HepG2 (cell line): ENCODE results near the gene SPIB. TPM values are rescaled to one million over a fixed set of nuclear protein-coding genes. Genes with fewer than 3 reads are reported as not detected.
A peak's percentile ranks its signal among the peaks of the same experiment; 100 is the strongest.

ENCODE experiments used
- AGO2 ChIP-seq: fragments of 200-400 bp; formaldehyde crosslinking; optimal IDR thresholded peaks from 2 replicates; pipeline ENCODE3; 2017; ENCODE audit warnings: mild to moderate bottlenecking, low read depth, low read length, moderate library complexity
- ERF ChIP-seq: IDR thresholded peaks from 2 replicates; pipeline ENCODE4 v1.6.1; 2018; ENCODE audit warnings: missing biosample characterization, missing genetic modification reagents
- HNF4A ChIP-seq: sonication (generic); formaldehyde crosslinking; IDR thresholded peaks from 2 replicates; pipeline ENCODE4 v1.4.0; 2020; ENCODE audit warnings: missing genetic modification reagents
- IRX3 ChIP-seq: sonication (generic); formaldehyde crosslinking; IDR thresholded peaks from 2 replicates; pipeline ENCODE4 v1.8.1; 2023; ENCODE audit warnings: mild to moderate bottlenecking, low read depth, missing genetic modification reagents, borderline replicate concordance
- NFKBIZ ChIP-seq: IDR thresholded peaks from 2 replicates; pipeline ENCODE4 v1.6.1; 2018; ENCODE audit warnings: missing genetic modification reagents, missing compliant biosample characterization
- ONECUT2 ChIP-seq: sonication (generic); formaldehyde crosslinking; IDR thresholded peaks from 2 replicates; pipeline ENCODE4 v1.4.0; 2020; ENCODE audit warnings: missing genetic modification reagents
- RXRA ChIP-seq: sonication (generic); formaldehyde crosslinking; IDR thresholded peaks from 2 replicates; pipeline ENCODE4 v1.5.1; 2020; ENCODE audit warnings: missing genetic modification reagents
- SALL1 ChIP-seq: sonication (generic); formaldehyde crosslinking; IDR thresholded peaks from 2 replicates; pipeline ENCODE4 v1.8.0; 2022; ENCODE audit warnings: mild to moderate bottlenecking, missing genetic modification reagents
- TBL1XR1 ChIP-seq: fragments of 150-350 bp; IDR thresholded peaks from 2 replicates; pipeline ENCODE4 v1.6.1; 2014; ENCODE audit warnings: borderline replicate concordance, low read length; ENCODE audit not compliant: partially characterized antibody
- TBP ChIP-seq: sonication (generic); formaldehyde crosslinking; IDR thresholded peaks from 2 replicates; pipeline ENCODE4 v1.5.0; 2020; ENCODE audit warnings: missing genetic modification reagents
- TBX2 ChIP-seq: sonication (generic); formaldehyde crosslinking; IDR thresholded peaks from 2 replicates; pipeline ENCODE4 v1.5.0; 2020; ENCODE audit warnings: missing genetic modification reagents, mild to moderate bottlenecking, borderline replicate concordance
- TEAD3 ChIP-seq: optimal IDR thresholded peaks from 2 replicates; pipeline ENCODE3; 2016; ENCODE audit warnings: borderline replicate concordance
- ZEB1 ChIP-seq: IDR thresholded peaks from 2 replicates; pipeline ENCODE4 v1.6.1; 2012; ENCODE audit warnings: mild to moderate bottlenecking, low read depth, inconsistent platforms; ENCODE audit not compliant: insufficient replicate concordance
- ZFP36L1 ChIP-seq: sonication (generic); formaldehyde crosslinking; IDR thresholded peaks from 2 replicates; pipeline ENCODE4 v1.8.0; 2022; ENCODE audit warnings: mild to moderate bottlenecking, missing genetic modification reagents, moderate library complexity
- ZMYM3 ChIP-seq: sonication (generic); formaldehyde crosslinking; IDR thresholded peaks from 2 replicates; pipeline ENCODE4 v1.5.1; 2020; ENCODE audit warnings: mild to moderate bottlenecking, missing genetic modification reagents
- ZNF207 ChIP-seq: fragments of 450-650 bp; IDR thresholded peaks from 2 replicates; pipeline ENCODE4 v1.6.1; 2016; ENCODE audit warnings: antibody characterized with exemption, borderline replicate concordance
- ZNF282 ChIP-seq: fragments of 450-650 bp; IDR thresholded peaks from 2 replicates; pipeline ENCODE4 v1.6.1; 2018; ENCODE audit not compliant: partially characterized antibody
- ZNF33B ChIP-seq: sonication (generic); formaldehyde crosslinking; IDR thresholded peaks from 2 replicates; pipeline ENCODE4 v1.5.1; 2020; ENCODE audit warnings: mild to moderate bottlenecking, missing genetic modification reagents
- ZNF354B ChIP-seq: sonication (generic); formaldehyde crosslinking; IDR thresholded peaks from 2 replicates; pipeline ENCODE4 v1.8.0; 2022; ENCODE audit warnings: mild to moderate bottlenecking, missing genetic modification reagents
- ZNF446 ChIP-seq: sonication (generic); formaldehyde crosslinking; IDR thresholded peaks from 2 replicates; pipeline ENCODE4 v1.5.0; 2020; ENCODE audit warnings: mild to moderate bottlenecking, missing genetic modification reagents
- ZNF451 ChIP-seq: sonication (generic); formaldehyde crosslinking; IDR thresholded peaks from 2 replicates; pipeline ENCODE4 v1.5.0; 2020; ENCODE audit warnings: mild to moderate bottlenecking, missing genetic modification reagents
- ZNF468 ChIP-seq: sonication (generic); formaldehyde crosslinking; IDR thresholded peaks from 2 replicates; pipeline ENCODE4 v1.8.0; 2022; ENCODE audit warnings: mild to moderate bottlenecking, moderate library complexity, missing genetic modification reagents
- ZNF562 ChIP-seq: sonication (generic); formaldehyde crosslinking; IDR thresholded peaks from 2 replicates; pipeline ENCODE4 v1.8.0; 2022; ENCODE audit warnings: missing genetic modification reagents, borderline replicate concordance
- ZNF768 ChIP-seq: sonication (generic); formaldehyde crosslinking; IDR thresholded peaks from 2 replicates; pipeline ENCODE4 v1.4.0; 2020; ENCODE audit warnings: missing genetic modification reagents
- ZNF772 ChIP-seq: sonication (generic); formaldehyde crosslinking; IDR thresholded peaks from 2 replicates; pipeline ENCODE4 v1.5.0; 2020; ENCODE audit warnings: mild to moderate bottlenecking, missing genetic modification reagents
- polyA plus RNA-seq, 8 experiments: library from polyadenylated mRNA; depleted of rRNA in 3 of 8; stranded (reverse) in 7 of 8; unstranded in 1 of 8; fragments of >200 nt; fragmentation: Illumina TruSeq in 4 of 8; extraction: Trizol in 4 of 8; gene quantifications; 2 replicates each; pipeline versions ENCODE4 v1.2.1 to v1.2.3, GENCODE V29; 2011 to 2016; ENCODE audit warnings: low read depth in 4 of 8, missing spikeins in 1 of 8, mixed read lengths in 1 of 8; ENCODE audit not compliant: insufficient read depth in 1 of 8
- total RNA-seq, 5 experiments: library from RNA; depleted of rRNA; stranded (reverse); fragments of >200 nt; fragmentation: Illumina TruSeq; extraction: Trizol; gene quantifications; 2 replicates each; pipeline ENCODE4 v1.2.3, GENCODE V29; 2016; ENCODE audit warnings: low read depth in 1 of 5
- TF ChIP-seq, protein P1 (sequence below): IDR thresholded peaks from 2 replicates; pipeline ENCODE4 v1.6.1; 2016
- TF ChIP-seq, protein P2 (sequence below), 2 experiments: fragments of 450-650 bp in 1 of 2; sonication (generic) in 1 of 2; formaldehyde crosslinking; IDR thresholded peaks; 2 replicates each; pipeline versions ENCODE4 v1.5.0 to v1.8.0; 2020 to 2022; ENCODE audit warnings: mild to moderate bottlenecking in 1 of 2, missing genetic modification reagents in 1 of 2
- TF ChIP-seq, protein P3 (sequence below): sonication (generic); formaldehyde crosslinking; IDR thresholded peaks from 2 replicates; pipeline ENCODE4 v1.5.0; 2020; ENCODE audit warnings: missing genetic modification reagents, mild to moderate bottlenecking, borderline replicate concordance

SPIB gene
- total and polyA plus RNA-seq, 2 of the 13 experiments (the other 11 are each of a cell fraction or from before 2014, with no cell fraction given), result 0.04 TPM; not detected in 1

DNA sequence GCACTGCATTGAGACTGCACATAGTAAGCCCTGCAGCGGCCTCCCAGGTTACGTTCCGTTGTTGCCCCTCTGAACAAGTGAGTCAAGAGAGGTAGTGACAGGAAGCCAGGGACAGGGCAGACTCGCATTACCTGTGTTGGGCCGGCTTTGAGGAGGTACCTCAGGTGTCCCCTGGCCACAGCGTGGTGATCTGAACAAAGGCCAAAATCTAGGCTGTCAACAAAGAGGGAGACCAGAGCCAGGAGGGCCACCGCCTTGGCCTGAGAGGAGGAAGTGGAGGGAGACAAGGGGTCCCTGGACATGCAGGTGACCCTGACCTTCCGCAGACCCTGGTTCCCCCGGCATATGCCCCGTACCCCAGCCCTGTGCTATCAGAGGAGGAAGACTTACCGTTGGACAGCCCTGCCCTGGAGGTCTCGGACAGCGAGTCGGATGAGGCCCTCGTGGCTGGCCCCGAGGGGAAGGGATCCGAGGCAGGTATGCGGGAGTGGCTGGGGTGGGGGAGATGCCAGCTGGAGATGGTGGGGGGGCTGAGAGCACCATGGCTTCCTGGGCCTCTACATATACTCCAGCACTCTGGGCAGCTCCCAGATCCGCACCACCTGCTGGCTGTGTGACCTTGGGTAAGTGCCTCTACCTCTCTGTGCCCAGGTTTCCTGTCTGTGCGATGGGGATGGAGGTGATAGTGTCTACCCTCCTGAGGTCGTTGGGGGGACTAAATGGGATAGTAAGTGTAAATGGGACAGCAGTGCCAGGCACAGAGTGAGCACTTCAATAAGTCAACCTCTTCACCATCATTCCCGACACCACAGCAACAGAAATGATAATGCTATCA, 4.8 kb downstream of the SPIB start (continued):
- TF ChIP-seq, protein P1, sequence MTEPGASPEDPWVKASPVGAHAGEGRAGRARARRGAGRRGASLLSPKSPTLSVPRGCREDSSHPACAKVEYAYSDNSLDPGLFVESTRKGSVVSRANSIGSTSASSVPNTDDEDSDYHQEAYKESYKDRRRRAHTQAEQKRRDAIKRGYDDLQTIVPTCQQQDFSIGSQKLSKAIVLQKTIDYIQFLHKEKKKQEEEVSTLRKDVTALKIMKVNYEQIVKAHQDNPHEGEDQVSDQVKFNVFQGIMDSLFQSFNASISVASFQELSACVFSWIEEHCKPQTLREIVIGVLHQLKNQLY (CRISPR knock-in tag), result no peak
- no peak for TF ChIP-seq NFKBIZ (CRISPR knock-in tag)
- TF ChIP-seq ZNF768 (CRISPR knock-in tag), result peak; percentile 99
- 0 out of 2 replicates have a peak, but pooled peaks have one; percentile 16 for TF ChIP-seq RXRA
- TF ChIP-seq AGO2, result no peak
- TF ChIP-seq TBX2 (CRISPR knock-in tag), result 0 out of 2 replicates have a peak, but pooled peaks have one; percentile 17
- TF ChIP-seq, protein P2, sequence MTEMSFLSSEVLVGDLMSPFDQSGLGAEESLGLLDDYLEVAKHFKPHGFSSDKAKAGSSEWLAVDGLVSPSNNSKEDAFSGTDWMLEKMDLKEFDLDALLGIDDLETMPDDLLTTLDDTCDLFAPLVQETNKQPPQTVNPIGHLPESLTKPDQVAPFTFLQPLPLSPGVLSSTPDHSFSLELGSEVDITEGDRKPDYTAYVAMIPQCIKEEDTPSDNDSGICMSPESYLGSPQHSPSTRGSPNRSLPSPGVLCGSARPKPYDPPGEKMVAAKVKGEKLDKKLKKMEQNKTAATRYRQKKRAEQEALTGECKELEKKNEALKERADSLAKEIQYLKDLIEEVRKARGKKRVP (CRISPR knock-in tag; IDR thresholded peaks at IDR 0.05), result no peak
- peak; percentile 16 for TF ChIP-seq ZEB1
- TF ChIP-seq, protein P3, sequence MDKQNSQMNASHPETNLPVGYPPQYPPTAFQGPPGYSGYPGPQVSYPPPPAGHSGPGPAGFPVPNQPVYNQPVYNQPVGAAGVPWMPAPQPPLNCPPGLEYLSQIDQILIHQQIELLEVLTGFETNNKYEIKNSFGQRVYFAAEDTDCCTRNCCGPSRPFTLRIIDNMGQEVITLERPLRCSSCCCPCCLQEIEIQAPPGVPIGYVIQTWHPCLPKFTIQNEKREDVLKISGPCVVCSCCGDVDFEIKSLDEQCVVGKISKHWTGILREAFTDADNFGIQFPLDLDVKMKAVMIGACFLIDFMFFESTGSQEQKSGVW (CRISPR knock-in tag), result no peak
- TF ChIP-seq ZNF207, result no peak
- TF ChIP-seq TEAD3 (CRISPR knock-in tag), result no peak
- TF ChIP-seq ZFP36L1 (CRISPR knock-in tag), result no peak
- TF ChIP-seq TBP (CRISPR knock-in tag), result no peak
- TF ChIP-seq ZNF33B, result no peak
- TF ChIP-seq ZNF772 (CRISPR knock-in tag), result no peak
- no peak for TF ChIP-seq ZNF354B (CRISPR knock-in tag)
- no peak for TF ChIP-seq TBL1XR1
- peak; percentile 43 for TF ChIP-seq ZMYM3
- peak; percentile 65 for TF ChIP-seq HNF4A
- no peak for TF ChIP-seq ZNF562 (CRISPR knock-in tag)
- no peak for TF ChIP-seq ERF (CRISPR knock-in tag)
- no peak for TF ChIP-seq ZNF282
- TF ChIP-seq ZNF446 (CRISPR knock-in tag), result no peak
- no peak for TF ChIP-seq ZNF468 (CRISPR knock-in tag)
- no peak for TF ChIP-seq ONECUT2
- TF ChIP-seq IRX3 (CRISPR knock-in tag), result no peak
- TF ChIP-seq SALL1 (CRISPR knock-in tag), result peak; percentile 30; the same call in 1 of the 2 replicates
- no peak for TF ChIP-seq ZNF451 (CRISPR knock-in tag)
